GDM1 (cell line): ENCODE data around the gene LAMB3.

Source experiments
- DNase-seq: peaks from one replicate; lab custom pipeline; 2025; lab: John Stamatoyannopoulos, UW

Gene LAMB3

GRCh38 chr1:209595028-209595427, 57.2 kb downstream of the LAMB3 start:
- no peak for DNase-seq

- DNase-seq = no peak
These were observed 57.8 kb downstream of the LAMB3 start for GRCh38 chr1:209594440-209594839.

DNA sequence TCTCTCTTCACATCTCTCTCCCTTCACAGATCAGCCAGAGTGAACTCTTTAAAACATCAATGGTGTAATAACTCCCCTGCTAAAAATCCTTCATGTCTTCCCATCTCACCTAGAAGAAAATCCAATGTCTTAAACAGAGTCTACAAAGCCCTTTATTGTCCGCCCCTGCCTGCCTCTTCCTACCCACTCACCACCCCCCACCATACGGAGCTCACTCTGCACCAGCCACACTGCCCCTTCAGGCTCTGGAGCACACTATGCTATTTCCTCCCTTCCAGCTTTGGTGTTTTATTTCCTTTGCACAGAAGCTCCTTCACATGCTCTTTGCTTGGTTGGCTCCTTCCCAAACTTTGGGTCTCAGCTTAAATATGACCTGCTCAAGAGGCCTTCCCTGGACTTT, 58.5 kb downstream of the LAMB3 start:
- DNase-seq = no peak

DNA sequence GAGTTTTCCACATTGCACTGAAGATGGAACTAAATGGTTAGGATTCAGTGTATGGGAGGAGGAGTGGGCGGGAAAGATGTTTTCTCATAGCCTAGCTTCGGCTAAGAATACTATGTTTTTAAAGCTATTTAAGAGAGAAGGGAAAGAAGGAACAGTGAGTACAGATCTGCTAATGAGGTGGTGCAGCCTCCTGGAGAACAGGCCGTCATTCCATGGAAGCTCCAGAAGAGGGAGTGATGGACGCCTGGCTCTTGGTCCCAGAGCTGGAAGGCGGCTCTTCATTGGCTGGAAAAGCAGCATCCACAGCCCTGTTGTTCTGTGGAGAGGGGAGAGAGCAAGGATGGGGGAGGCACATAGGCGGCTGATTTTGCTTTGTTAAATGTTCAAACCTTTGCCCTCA, 61.8 kb downstream of the LAMB3 start:
- no peak for DNase-seq

- no peak for DNase-seq
These were observed 62.4 kb downstream of the LAMB3 start for GRCh38 chr1:209589863-209590262.

- no peak for DNase-seq
These were observed 62.8 kb downstream of the LAMB3 start for GRCh38 chr1:209589440-209589839.

- no peak for DNase-seq
These were observed 64.4 kb downstream of the LAMB3 start for GRCh38 chr1:209587789-209588188.

DNA sequence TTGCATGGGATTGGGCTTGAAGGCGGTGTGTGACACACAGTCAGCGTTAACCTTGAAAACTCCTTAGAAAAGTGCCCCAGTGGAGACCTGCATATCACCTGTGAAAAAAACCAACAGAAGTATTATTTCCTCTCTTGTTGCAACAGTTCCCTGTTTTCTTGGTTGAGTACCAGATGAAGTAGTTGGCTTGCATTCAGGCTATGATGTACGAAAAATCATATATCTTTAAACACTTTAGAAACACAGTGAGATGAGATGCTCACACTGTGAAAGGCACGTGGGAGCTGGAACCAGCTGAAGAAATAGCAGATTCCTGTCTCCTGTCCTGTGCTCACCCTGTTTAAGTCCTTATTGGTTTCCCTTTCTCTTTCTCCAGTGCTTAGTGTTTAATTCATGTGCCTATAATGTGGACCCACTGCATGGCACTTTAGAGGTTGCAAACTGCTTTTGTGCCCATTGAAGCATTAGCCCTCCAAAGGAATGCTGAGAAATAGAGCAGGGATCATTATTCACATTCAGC, 65.9 kb downstream of the LAMB3 start:
- DNase-seq = no peak

DNA sequence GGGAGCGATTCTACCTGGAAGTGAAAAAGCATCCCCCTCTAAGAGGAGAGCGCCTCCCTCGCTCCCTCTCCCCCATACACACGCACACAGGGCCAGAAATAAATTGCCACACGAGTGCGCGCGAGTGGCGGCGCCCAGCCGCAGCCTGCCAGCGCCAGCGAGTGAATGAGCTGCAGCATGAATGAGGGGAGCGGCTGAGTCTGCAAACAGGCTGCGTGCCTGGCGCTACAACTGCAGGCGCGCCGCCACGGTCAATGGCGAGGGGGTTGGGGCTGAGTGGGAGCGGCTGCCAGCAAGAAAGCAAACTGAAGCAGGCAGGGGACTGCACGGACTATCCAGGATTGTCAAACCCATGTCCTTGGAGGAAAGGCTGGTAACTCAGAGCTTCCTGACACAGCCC, 66.6 kb downstream of the LAMB3 start:
- no peak for DNase-seq

DNA sequence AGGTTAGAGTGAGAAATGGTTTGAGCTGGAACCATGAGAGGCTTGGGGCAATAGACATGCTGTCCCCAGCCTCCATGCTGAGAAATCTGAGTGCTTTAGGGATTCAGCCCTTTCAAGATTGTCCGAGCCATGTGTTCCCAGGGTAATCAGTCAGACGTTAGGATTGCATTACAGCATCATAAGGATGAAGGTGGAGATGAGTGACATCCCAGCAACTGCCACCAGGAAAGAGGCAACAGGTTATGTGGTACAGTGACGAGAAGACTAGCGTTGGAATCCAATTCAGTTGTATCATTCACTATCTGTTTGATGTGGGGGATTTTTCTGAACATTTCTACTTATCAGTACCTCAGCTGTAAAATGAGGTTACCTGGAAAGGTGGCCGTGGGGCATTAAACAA, 67.0 kb downstream of the LAMB3 start:
- DNase-seq = no peak

DNA sequence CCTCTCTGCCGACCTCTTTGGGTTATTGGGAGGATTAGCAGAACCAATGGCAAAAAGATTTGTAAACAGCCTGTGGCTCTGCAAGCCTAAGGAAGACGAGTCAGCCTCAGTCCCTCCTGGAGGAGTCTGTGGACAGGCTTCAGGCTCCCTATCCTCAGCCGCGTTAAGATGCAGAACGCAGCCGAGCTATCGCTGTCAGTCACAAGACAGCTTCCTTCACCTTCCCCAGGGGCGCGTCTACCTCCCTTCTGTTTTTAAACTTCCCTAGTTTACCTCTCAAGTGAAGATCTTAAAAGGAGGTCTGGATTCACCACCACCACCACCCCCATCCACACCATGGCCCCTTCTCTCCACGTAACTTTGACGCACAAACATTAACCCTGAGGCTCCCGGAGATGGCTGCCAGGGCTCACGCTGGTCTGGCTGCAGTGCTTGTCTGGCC, 68.0 kb downstream of the LAMB3 start:
- no peak for DNase-seq

- DNase-seq = no peak
These were observed 68.8 kb downstream of the LAMB3 start, which contains the start of gene CAMK1G for GRCh38 chr1:209583408-209583807. TSS of gene CAMK1G (plus strand) at chr1:209583714. CDS start at chr1:209594984, 11,270 bp downstream.

DNA sequence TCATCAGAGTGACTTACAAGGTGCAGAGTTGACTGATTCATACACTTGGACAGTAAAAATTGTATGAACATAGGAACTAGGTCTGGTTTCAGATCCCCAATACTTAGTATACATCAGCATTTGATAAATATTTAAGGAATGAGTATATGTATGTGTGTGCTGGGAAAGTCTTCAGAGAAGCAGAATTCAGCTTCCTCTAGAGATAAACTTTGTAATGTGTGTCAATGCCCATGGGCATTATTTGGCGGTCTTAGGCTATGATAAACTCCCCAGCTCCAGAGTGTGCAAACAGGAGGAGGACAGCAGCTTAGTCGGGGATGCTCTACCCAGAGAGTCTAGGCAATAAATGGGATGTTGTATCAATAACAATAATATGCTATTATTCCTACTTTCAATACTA, 71.6 kb downstream of the LAMB3 start:
- no peak for DNase-seq

DNA sequence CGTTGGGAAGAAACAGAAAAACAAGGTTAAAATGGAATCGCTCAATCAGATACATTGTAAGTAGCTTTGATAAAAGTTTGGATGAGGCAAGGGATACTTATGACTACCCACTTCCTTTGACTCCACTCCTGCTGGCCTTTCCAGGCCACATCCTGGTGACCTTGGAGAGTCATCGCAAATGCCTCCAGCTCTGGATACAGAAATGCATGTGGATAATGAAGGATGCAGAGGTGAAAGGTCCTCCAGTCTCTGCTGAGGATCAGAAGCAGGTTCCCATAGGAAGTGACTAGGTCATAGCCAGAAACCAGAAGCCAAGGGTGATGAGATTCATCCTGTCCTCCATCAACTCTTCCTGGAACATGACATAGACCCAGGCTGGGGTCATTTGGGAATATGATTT, 74.9 kb downstream of the LAMB3 start:
- no peak for DNase-seq

GRCh38 chr1:209576392-209577197, 75.6 kb downstream of the LAMB3 start:
- peak; percentile 16 for DNase-seq

GRCh38 chr1:209570743-209571142, 81.5 kb downstream of the LAMB3 start:
- no peak for DNase-seq

GRCh38 chr1:209569455-209570207, 82.6 kb downstream of the LAMB3 start:
- DNase-seq = peak; percentile 31

DNA sequence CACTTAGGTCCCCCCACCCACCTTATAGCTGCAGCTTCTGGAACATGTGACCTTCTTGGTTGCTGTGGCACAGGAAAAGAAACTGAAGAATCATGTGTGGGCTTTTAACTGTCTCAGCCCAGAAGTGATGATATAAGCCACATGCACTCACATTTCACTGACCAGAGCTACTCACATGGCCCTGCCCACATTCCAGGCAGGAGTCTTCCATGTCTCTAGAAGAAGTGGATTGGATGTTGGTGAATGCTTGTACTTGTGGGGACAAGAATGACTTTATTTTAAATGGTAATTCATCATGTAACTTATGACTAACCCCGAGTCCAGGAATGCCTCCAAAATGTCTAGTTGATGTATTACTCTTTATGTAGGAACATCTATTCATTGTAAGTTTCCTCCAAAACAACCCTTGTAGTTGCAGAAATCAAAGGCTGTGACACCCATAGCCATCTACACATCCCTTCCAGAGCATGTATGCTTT, 84.5 kb downstream of the LAMB3 start:
- DNase-seq = no peak

GRCh38 chr1:209565759-209566678, 86.2 kb downstream of the LAMB3 start:
- peak; percentile 29 for DNase-seq
